ENCODE results near the gene KIF20B.

GRCh38 chr10:89685936-89686335 lies 15.5 kb upstream of the KIF20B start:
- TF ChIP-seq CTCF (IDR thresholded peaks at IDR 0.05) (no peak), POLR2A (IDR thresholded peaks at IDR 0.05) (no peak)

Measured in Peyer's patch (tissue), 4 donors.